ENCODE results near the gene ALG14. TPM values are rescaled to one million over a fixed set of nuclear protein-coding genes. Genes with fewer than 3 reads are reported as not detected.
"Not testable (repeated sequence)": the region's sequence is repeated elsewhere in the genome, so short reads cannot be mapped to it uniquely, and the experiment has no call there.

The ALG14 gene
- total RNA-seq, 1 donor from 2014 or later, result 2.4 TPM

GRCh38 chr1:94961988-94962387 is 110.8 kb downstream of the ALG14 start:
- intact Hi-C loops (cut with micrococcal nuclease), result loop anchor here (1.0 to 10.0 kb wide), 8 partner anchors 35 to 1763 kb away; partner anchors contain the start of genes ABCD3, CNN3, GCLM and PTBP2

GRCh38 chr1:94961582-94961981 is 111.2 kb downstream of the ALG14 start:
- intact Hi-C loops (cut with micrococcal nuclease), result loop anchor here (5.0 to 10.0 kb wide), 4 partner anchors 109 to 1763 kb away; partner anchors contain the start of genes ABCD3, GCLM and PTBP2

GRCh38 chr1:94958081-94958480 is 114.7 kb downstream of the ALG14 start:
- intact Hi-C loops (cut with micrococcal nuclease), result no loop called here

- intact Hi-C loops (cut with micrococcal nuclease), result no loop called here
These were observed 116.8 kb downstream of the ALG14 start for GRCh38 chr1:94955767-94956632.

- intact Hi-C loops (cut with micrococcal nuclease), result no loop called here
These were observed 118.2 kb downstream of the ALG14 start for GRCh38 chr1:94954263-94955220.

- intact Hi-C loops (cut with micrococcal nuclease), result no loop called here
These were observed 119.0 kb downstream of the ALG14 start for GRCh38 chr1:94953746-94954145.

GRCh38 chr1:94953107-94953506 is 119.6 kb downstream of the ALG14 start:
- intact Hi-C loops (cut with micrococcal nuclease), result no loop called here

GRCh38 chr1:94952539-94952938 is 120.2 kb downstream of the ALG14 start:
- intact Hi-C loops (cut with micrococcal nuclease), result no loop called here

- intact Hi-C loops (cut with micrococcal nuclease), result no loop called here
These were observed 121.1 kb downstream of the ALG14 start for GRCh38 chr1:94951509-94952208.

GRCh38 chr1:94951046-94951445 is 121.7 kb downstream of the ALG14 start:
- intact Hi-C loops (cut with micrococcal nuclease), result no loop called here

GRCh38 chr1:94949681-94950661 is 122.8 kb downstream of the ALG14 start:
- intact Hi-C loops (cut with micrococcal nuclease), result no loop called here

GRCh38 chr1:94947437-94947836 is 125.3 kb downstream of the ALG14 start:
- intact Hi-C loops (cut with micrococcal nuclease), result no loop called here

GRCh38 chr1:94946886-94947285 is 125.9 kb downstream of the ALG14 start:
- intact Hi-C loops (cut with micrococcal nuclease), result no loop called here

GRCh38 chr1:94942171-94943128 is 130.3 kb downstream of the ALG14 start:
- intact Hi-C loops (cut with micrococcal nuclease), result no loop called here

GRCh38 chr1:94941480-94941879 is 131.3 kb downstream of the ALG14 start:
- intact Hi-C loops (cut with micrococcal nuclease), result not testable (repeated sequence)

GRCh38 chr1:94940738-94941137 is 132.0 kb downstream of the ALG14 start:
- intact Hi-C loops (cut with micrococcal nuclease), result no loop called here

GRCh38 chr1:94937820-94938219 is 134.9 kb downstream of the ALG14 start:
- intact Hi-C loops (cut with micrococcal nuclease), result no loop called here

- intact Hi-C loops (cut with micrococcal nuclease), result no loop called here
These were observed 135.7 kb downstream of the ALG14 start for GRCh38 chr1:94936861-94937620.
